ENCODE data around the gene AGAP3.

DNA sequence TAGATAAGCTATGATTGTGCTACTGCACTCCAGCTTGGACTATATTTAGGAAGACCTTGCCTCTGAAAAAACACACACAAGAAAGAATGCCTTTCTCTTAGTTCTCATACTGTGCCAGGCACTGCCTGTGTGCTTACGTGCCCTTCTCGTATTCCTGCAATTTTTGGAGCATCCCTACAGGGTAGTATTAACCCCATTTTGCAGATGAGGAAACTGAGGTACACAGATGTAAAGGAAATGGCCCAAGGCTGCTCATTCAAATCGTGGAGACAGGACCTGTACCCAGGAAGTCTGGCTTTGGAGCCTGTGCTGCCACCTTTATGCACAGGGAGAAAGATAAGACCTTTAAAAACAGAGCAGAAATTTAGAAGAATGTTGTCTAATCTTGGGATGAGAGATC is 16.7 kb downstream of the AGAP3 start:
- TF ChIP-seq POLR2A (IDR thresholded peaks at IDR 0.05; ENCODE audit: low read depth, low read length) = no peak
- no peak for TF ChIP-seq TAF1 (IDR thresholded peaks at IDR 0.05; ENCODE audit: low read depth, low read length)
- TF ChIP-seq POLR2AphosphoS5 (IDR thresholded peaks at IDR 0.05; ENCODE audit: low read depth, low read length) = no peak
- no peak for TF ChIP-seq PAX5 (IDR thresholded peaks at IDR 0.05; ENCODE audit: insufficient read depth, low read length, severe bottlenecking)

Data from GM12891 (cell line).